ES-I3 (cell line): ENCODE data around the gene MAGI2.

ENCODE experiments used
- H3K36me3 ChIP-seq: 2 replicates; pipeline ENCODE4 v1.6.1; 2013; ENCODE audit warnings: mild to moderate bottlenecking, low read length, control low read depth, moderate library complexity; ENCODE audit not compliant: insufficient read depth
- H3K4me1 ChIP-seq: 2 replicates; pipeline ENCODE4 v1.6.1; 2013; ENCODE audit warnings: mild to moderate bottlenecking, control low read depth, low read length; ENCODE audit not compliant: insufficient read depth
- H3K9ac ChIP-seq: 2 replicates; pipeline ENCODE4 v1.6.1; 2013; ENCODE audit warnings: low read depth, mild to moderate bottlenecking, low read length, moderate library complexity
- H3K9me3 ChIP-seq: 2 replicates; pipeline ENCODE4 v1.6.1; 2013; ENCODE audit warnings: mild to moderate bottlenecking, low read length, moderate library complexity; ENCODE audit not compliant: control insufficient read depth, insufficient read depth

The MAGI2 gene

DNA sequence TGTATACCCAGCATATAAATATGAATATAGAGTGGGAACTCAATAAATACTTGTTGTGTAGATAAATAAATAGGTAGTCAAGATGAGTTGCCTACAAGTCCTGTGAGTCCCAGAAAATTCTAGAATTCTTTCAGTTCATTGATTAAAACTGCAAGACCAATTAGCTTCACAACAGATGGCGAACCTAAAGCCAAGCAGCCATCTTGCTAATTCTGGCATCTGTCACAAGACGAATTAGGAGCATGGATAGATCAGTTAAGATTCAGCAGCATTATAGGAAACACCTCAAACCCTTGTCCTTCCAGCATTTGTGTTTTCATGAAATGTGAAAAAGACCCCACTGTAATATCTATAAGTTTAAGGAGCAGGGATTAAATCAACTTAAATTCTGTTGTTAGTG, 552.7 kb downstream of the MAGI2 start:
- Histone ChIP-seq H3K9me3 (no peaks in the 10 kb centered on the region), H3K36me3 (no peaks in the 10 kb centered on the region), H3K4me1 (no peaks in the 10 kb centered on the region), H3K9ac (no peak overlapping the region)

GRCh38 chr7:78895393-78895792, 558.1 kb downstream of the MAGI2 start:
- Histone ChIP-seq H3K9me3 (no peaks in the 10 kb centered on the region), H3K4me1 (no peaks in the 10 kb centered on the region), H3K9ac (no peak overlapping the region), H3K36me3 (no peaks in the 10 kb centered on the region)

- Histone ChIP-seq H3K9ac (no peak overlapping the region), H3K4me1 (no peaks in the 10 kb centered on the region), H3K36me3 (no peaks in the 10 kb centered on the region), H3K9me3 (peaks cover 5% of the 10 kb centered on the region; the same call in 1 of the 2 replicates)
Observed at GRCh38 chr7:78879206-78879605, 574.3 kb downstream of the MAGI2 start.

GRCh38 chr7:78873117-78873516, 580.4 kb downstream of the MAGI2 start:
- Histone ChIP-seq H3K36me3 (no peaks in the 10 kb centered on the region), H3K9me3 (no peaks in the 10 kb centered on the region), H3K9ac (no peak overlapping the region), H3K4me1 (no peaks in the 10 kb centered on the region)

GRCh38 chr7:78864339-78864738, 589.1 kb downstream of the MAGI2 start:
- H3K4me1 ChIP-seq = no peaks in the 10 kb centered on the region
- H3K36me3 ChIP-seq = no peaks in the 10 kb centered on the region; the same call in 1 of the 2 replicates
- H3K9ac ChIP-seq = no peak overlapping the region
- H3K9me3 ChIP-seq = no peaks in the 10 kb centered on the region

DNA sequence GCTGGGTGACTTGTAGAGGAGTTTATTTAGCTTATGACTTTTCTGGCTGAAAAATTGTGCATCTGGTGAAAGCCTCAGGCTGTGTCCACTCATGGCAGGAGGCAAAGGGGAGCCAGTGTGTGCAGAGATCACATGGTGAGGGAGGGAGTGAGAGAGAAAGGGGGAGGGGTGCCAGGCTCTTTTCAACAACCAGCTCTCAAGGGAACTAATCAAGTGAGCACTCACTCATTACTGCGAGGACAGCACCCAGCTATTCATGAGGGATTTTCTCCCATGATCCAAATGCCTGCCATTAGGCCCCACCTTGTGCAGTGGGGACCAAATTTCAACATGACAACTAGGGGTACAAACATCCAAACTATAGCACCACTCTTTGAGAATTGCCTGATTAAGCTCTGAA, 590.2 kb downstream of the MAGI2 start:
- Histone ChIP-seq H3K9ac (no peak overlapping the region), H3K36me3 (no peaks in the 10 kb centered on the region; the same call in 1 of the 2 replicates), H3K4me1 (no peaks in the 10 kb centered on the region), H3K9me3 (no peaks in the 10 kb centered on the region)

DNA sequence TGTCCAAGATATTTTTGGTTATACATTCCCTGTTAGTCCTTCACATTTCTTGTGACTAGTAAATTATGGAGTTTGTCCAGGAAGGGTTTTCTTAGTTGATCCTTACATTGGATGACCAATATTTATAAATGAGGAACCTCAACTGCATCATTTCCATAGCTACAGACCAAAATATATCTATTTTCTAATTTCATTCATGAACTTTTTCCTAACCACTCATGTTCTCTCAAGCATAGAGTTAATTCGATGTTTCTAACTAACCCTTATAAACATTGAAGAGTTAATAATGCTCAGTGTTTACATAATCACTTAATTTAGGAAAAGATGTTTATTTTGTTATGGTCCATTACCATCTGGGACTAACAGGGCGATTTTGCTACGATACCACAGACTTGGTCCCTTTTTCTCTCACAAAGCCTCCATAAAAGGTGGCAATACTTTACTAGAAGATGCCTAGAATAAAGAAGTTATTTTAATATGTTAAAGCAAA, 591.0 kb downstream of the MAGI2 start:
- H3K4me1 ChIP-seq = no peaks in the 10 kb centered on the region
- no peaks in the 10 kb centered on the region for H3K9me3 ChIP-seq
- H3K9ac ChIP-seq = no peak overlapping the region
- H3K36me3 ChIP-seq = no peaks in the 10 kb centered on the region; the same call in 1 of the 2 replicates

GRCh38 chr7:78852951-78853350, 600.5 kb downstream of the MAGI2 start:
- H3K9ac ChIP-seq = no peak overlapping the region

GRCh38 chr7:78850093-78850740, 603.2 kb downstream of the MAGI2 start:
- Histone ChIP-seq H3K4me1 (no peaks in the 10 kb centered on the region), H3K9ac (no peak overlapping the region), H3K9me3 (no peaks in the 10 kb centered on the region), H3K36me3 (no peaks in the 10 kb centered on the region)

More at GRCh38 chr7:78852951-78853350, 600.5 kb downstream of the MAGI2 start:
- Histone ChIP-seq H3K9me3 (no peaks in the 10 kb centered on the region), H3K36me3 (no peaks in the 10 kb centered on the region), H3K4me1 (no peaks in the 10 kb centered on the region)

DNA sequence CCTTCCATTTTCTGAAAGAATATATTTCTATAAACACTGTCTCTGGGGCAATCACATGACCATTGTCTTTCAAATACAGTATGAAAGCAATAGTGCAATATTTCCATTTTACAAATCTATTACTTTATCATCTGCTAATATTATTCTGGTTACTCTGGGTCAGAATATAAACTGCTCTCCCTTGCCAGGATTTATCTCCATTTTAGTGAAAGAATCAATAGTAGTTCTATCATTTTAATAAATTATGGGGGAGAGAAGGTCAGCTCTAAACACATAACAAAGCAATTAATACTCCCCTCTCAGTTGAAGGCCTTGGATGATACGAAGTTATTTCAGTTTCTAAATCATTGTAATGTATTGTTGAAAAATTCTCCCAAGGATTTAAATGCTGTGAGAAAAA, 608.3 kb downstream of the MAGI2 start:
- Histone ChIP-seq H3K9me3 (no peaks in the 10 kb centered on the region), H3K4me1 (no peaks in the 10 kb centered on the region), H3K9ac (no peak overlapping the region), H3K36me3 (no peaks in the 10 kb centered on the region)

GRCh38 chr7:78842068-78842467, 611.4 kb downstream of the MAGI2 start:
- Histone ChIP-seq H3K9me3 (no peaks in the 10 kb centered on the region), H3K9ac (no peak overlapping the region), H3K4me1 (no peaks in the 10 kb centered on the region), H3K36me3 (no peaks in the 10 kb centered on the region)

DNA sequence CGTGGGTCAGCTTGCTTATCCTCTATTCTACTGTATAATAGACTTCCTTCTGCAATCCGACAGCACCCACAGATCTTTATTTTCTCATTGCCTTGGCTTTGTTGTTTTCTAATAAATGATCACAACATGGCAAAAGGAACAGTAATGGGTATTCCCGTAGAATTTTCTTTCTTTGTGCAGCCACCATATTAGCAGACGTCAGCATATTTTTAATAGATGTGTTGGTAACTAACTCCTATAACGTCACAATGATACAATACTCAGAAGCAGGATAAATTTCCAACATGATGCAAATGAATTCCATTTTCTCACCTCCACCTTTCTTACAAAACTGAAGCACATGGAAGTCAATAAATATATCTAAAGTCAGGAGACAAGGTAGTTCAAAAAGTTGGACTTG, 617.6 kb downstream of the MAGI2 start:
- Histone ChIP-seq H3K4me1 (no peaks in the 10 kb centered on the region), H3K36me3 (no peaks in the 10 kb centered on the region), H3K9ac (no peak overlapping the region), H3K9me3 (no peaks in the 10 kb centered on the region)

GRCh38 chr7:78828317-78828716, 625.1 kb downstream of the MAGI2 start:
- H3K9me3 ChIP-seq = no peaks in the 10 kb centered on the region
- H3K4me1 ChIP-seq = no peaks in the 10 kb centered on the region
- no peak overlapping the region for H3K9ac ChIP-seq
- H3K36me3 ChIP-seq = no peaks in the 10 kb centered on the region

DNA sequence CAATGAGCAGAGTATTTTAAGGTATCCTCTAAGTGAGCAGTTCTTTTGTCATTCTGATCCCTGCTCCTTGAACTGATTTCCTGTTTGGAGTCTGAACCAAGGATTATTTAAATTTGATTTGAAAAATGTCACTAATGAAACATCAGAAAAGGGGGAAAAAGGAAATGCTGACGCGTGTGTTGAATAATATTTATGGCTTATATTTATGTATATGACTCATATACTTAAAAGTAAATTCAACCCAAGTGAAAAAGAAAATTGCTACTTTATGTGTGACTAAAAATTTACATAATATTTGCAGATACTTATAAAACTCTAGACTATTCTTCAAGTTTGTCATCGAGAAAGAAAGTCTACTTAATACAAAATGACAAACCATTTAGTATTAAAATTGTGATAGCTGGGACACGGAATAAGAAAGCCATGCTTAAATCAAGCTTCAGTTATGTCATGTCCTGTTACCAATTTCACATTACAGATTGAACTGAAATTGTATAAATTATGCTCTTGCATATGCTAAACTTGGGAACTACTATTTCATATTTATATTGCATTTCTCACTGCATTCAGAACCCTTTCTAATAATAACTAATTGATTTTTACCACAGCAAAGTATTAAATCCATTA, 649.9 kb downstream of the MAGI2 start:
- H3K36me3 ChIP-seq = no peaks in the 10 kb centered on the region

GRCh38 chr7:78794101-78794500, 659.4 kb downstream of the MAGI2 start:
- H3K9ac ChIP-seq = no peak overlapping the region
- H3K4me1 ChIP-seq = peaks cover 7% of the 10 kb centered on the region; the same call in 1 of the 2 replicates
- no peaks in the 10 kb centered on the region for H3K36me3 ChIP-seq
- no peaks in the 10 kb centered on the region for H3K9me3 ChIP-seq

More for the DNA sequence above, 649.9 kb downstream of the MAGI2 start:
- Histone ChIP-seq H3K4me1 (no peaks in the 10 kb centered on the region), H3K9ac (no peak overlapping the region), H3K9me3 (peaks cover 4% of the 10 kb centered on the region; the same call in 1 of the 2 replicates)
